Measurements from ENCODE around the gene ADGRV1.

- TF ChIP-seq, protein P1, sequence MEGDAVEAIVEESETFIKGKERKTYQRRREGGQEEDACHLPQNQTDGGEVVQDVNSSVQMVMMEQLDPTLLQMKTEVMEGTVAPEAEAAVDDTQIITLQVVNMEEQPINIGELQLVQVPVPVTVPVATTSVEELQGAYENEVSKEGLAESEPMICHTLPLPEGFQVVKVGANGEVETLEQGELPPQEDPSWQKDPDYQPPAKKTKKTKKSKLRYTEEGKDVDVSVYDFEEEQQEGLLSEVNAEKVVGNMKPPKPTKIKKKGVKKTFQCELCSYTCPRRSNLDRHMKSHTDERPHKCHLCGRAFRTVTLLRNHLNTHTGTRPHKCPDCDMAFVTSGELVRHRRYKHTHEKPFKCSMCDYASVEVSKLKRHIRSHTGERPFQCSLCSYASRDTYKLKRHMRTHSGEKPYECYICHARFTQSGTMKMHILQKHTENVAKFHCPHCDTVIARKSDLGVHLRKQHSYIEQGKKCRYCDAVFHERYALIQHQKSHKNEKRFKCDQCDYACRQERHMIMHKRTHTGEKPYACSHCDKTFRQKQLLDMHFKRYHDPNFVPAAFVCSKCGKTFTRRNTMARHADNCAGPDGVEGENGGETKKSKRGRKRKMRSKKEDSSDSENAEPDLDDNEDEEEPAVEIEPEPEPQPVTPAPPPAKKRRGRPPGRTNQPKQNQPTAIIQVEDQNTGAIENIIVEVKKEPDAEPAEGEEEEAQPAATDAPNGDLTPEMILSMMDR (IDR thresholded peaks at IDR 0.05) = no peak
- TF ChIP-seq ZFX (IDR thresholded peaks at IDR 0.05; ENCODE audit: borderline replicate concordance) = no peak
These were observed 327.8 kb downstream of the ADGRV1 start for GRCh38 chr5:90886381-90886780.

Data from 22Rv1 (cell line).